Heart left ventricle (tissue), 13 donors: Measurements from ENCODE around the gene LEMD1.
A peak's percentile ranks its signal among the peaks of the same experiment; 100 is the strongest.

Experiments used
- POLR2A ChIP-seq, 2 donors: fragments of 450-650 bp; IDR thresholded peaks; one replicate each; pipeline ENCODE4 v1.6.1; 2017; ENCODE audit warnings: antibody characterized with exemption in 2 of 2, mild to moderate bottlenecking in 2 of 2, moderate library complexity in 2 of 2
- TF ChIP-seq, protein P1 (sequence below), 12 donors: fragments of 200-600 bp; sonication (generic) in 4 of 12; IDR thresholded peaks; one replicate each; pipeline versions ENCODE4 v1.5.0 to v1.8.0; 2018 to 2022; ENCODE audit warnings: antibody characterized with exemption in 12 of 12, mild to moderate bottlenecking in 5 of 12
- donor health status: ischemic (EF 13 %, LVEDD 7.1; RV severe dilation, severe dysfunction).
- donor health status: DM: no; HTN: yes; CAD: no.
- donor health status: DM: no; HTN: no; CAD: no.
- donor health status: ischemic (EF 25% LVEDD 6.9; RV normal size, moderate dysfunction).
- donor health status: ischemic (EF 25% LVEDD 5.7; RV mildly dilated, moderate dysfunction).
- donor health status: ischemic (EF 35%, LVEDD 5.7; RV mildly dilated, moderate dysfunction).
- donor health status: nonischemic (EF 11% LVEDD 7.7; RV severe dilation, severe dysfunction).
- donor health status: DM: yes; HTN: yes; CAD: no.
- donor health status: PGD.
- donor health status: ischemic (EF 29% LVEDD 5.4; RV normal size, mild dysfunction).
- donor health status: nonischemic (EF 23%, LVEDD 6.1; RV moderate dilation, normal function).

GRCh38 chr1:205422993-205423642, 1.3 kb upstream of the LEMD1 start:
- TF ChIP-seq, protein P1, sequence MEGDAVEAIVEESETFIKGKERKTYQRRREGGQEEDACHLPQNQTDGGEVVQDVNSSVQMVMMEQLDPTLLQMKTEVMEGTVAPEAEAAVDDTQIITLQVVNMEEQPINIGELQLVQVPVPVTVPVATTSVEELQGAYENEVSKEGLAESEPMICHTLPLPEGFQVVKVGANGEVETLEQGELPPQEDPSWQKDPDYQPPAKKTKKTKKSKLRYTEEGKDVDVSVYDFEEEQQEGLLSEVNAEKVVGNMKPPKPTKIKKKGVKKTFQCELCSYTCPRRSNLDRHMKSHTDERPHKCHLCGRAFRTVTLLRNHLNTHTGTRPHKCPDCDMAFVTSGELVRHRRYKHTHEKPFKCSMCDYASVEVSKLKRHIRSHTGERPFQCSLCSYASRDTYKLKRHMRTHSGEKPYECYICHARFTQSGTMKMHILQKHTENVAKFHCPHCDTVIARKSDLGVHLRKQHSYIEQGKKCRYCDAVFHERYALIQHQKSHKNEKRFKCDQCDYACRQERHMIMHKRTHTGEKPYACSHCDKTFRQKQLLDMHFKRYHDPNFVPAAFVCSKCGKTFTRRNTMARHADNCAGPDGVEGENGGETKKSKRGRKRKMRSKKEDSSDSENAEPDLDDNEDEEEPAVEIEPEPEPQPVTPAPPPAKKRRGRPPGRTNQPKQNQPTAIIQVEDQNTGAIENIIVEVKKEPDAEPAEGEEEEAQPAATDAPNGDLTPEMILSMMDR (IDR thresholded peaks at IDR 0.05), result peak in 5 of 12 donors; percentile 9 to 31 (median 16)
- no peak for TF ChIP-seq POLR2A (IDR thresholded peaks at IDR 0.05)
